Transverse colon (tissue), 4 donors: ENCODE results near the gene QSOX2. TPM values are rescaled to one million over a fixed set of nuclear protein-coding genes. Genes with fewer than 3 reads are reported as not detected.

Source experiments
- DNase-seq: peaks from one replicate; pipeline ENCODE4 v3.0.0-alpha.2; 2019
- H3K27ac ChIP-seq, 4 donors: fragments of 200-600 bp; sonication (generic); 2 replicates each; pipeline ENCODE4 v1.5.1; 2016 to 2018; ENCODE audit warnings: inconsistent platforms in 4 of 4
- H3K27me3 ChIP-seq: fragments of 200-600 bp; sonication (generic); 2 replicates; pipeline ENCODE4 v1.5.1; 2017; ENCODE audit warnings: inconsistent platforms
- H3K36me3 ChIP-seq, 4 donors: fragments of 200-600 bp; sonication (generic); 2 replicates each; pipeline ENCODE4 v1.5.1; 2017 to 2019; ENCODE audit warnings: inconsistent platforms in 4 of 4
- H3K4me1 ChIP-seq, 4 donors: fragments of 200-600 bp; sonication (generic); 2 replicates each; pipeline ENCODE4 v1.5.1; 2017 to 2020; ENCODE audit warnings: inconsistent platforms in 4 of 4
- H3K4me3 ChIP-seq, 4 donors: fragments of 200-600 bp; sonication (generic); 1 replicate in 1 of 4; 2 replicates in 3 of 4; pipeline versions ENCODE4 v1.5.1 to v1.6.1; 2017 to 2019; ENCODE audit warnings: inconsistent platforms in 4 of 4
- H3K9me3 ChIP-seq, 2 donors: fragments of 200-600 bp; sonication (generic); 2 replicates each; pipeline ENCODE4 v1.5.1; 2017 to 2019; ENCODE audit warnings: inconsistent platforms in 2 of 2
- EP300 ChIP-seq: sonication (generic); formaldehyde crosslinking; IDR thresholded peaks from one replicate; pipeline ENCODE4 v1.6.1; 2017; ENCODE audit warnings: antibody characterized with exemption, low read depth
- POLR2A ChIP-seq: fragments of 450-650 bp; IDR thresholded peaks from one replicate; pipeline ENCODE4 v1.6.1; 2016; ENCODE audit warnings: antibody characterized with exemption, mild to moderate bottlenecking, moderate library complexity
- POLR2AphosphoS5 ChIP-seq, 3 donors: sonication (generic); formaldehyde crosslinking; IDR thresholded peaks; one replicate each; pipeline ENCODE4 v1.6.1; 2016; ENCODE audit warnings: antibody characterized with exemption in 3 of 3
- WGBS, 2 donors: methylation state at CpG; one replicate each; pipeline ENCODE4 v1.1.5; 2018; ENCODE audit warnings: low coverage in 1 of 2; 5-methylcytosine and 5-hydroxymethylcytosine counted together
- in situ Hi-C, 4 donors: fragments of 200-750 bp; cut with MboI; loops; one replicate each; pipeline versions ENCODE4 v1.15.0 to v1.15.1; 2017; ENCODE audit warnings: low sequenced_read_pairs in 3 of 4, low pct_ligation_motif_present in 1 of 4, low pct_unique_long_range_greater_than_20kb in 1 of 4
- intact Hi-C: fragments of 100-400 bp; cut with DNase I; formaldehyde crosslinking; loops from one replicate; pipeline ENCODE4 v1.15.1; 2023; ENCODE audit warnings: low total_unique reads
- total RNA-seq, 4 donors: library from RNA; depleted of rRNA; stranded (reverse); fragments of >200 nt; gene quantifications; one replicate each; pipeline ENCODE4 v1.1.0, GENCODE V29; 2016
- TF ChIP-seq, protein P1 (sequence below), 5 experiments: fragments of 200-600 bp in 3 of 5; fragments of 450-650 bp in 2 of 5; sonication (generic) in 3 of 5; IDR thresholded peaks; 1 replicate in 2 of 5; 2 replicates in 3 of 5; pipeline ENCODE4 v1.5.1; 2016 to 2017; ENCODE audit warnings: antibody characterized with exemption in 5 of 5, inconsistent platforms in 3 of 5, mild to moderate bottlenecking in 2 of 5, moderate library complexity in 1 of 5

The QSOX2 gene
- total RNA-seq, 4 donors from 2014 or later: 3.7 to 18.1 (median 4.8) TPM

DNA sequence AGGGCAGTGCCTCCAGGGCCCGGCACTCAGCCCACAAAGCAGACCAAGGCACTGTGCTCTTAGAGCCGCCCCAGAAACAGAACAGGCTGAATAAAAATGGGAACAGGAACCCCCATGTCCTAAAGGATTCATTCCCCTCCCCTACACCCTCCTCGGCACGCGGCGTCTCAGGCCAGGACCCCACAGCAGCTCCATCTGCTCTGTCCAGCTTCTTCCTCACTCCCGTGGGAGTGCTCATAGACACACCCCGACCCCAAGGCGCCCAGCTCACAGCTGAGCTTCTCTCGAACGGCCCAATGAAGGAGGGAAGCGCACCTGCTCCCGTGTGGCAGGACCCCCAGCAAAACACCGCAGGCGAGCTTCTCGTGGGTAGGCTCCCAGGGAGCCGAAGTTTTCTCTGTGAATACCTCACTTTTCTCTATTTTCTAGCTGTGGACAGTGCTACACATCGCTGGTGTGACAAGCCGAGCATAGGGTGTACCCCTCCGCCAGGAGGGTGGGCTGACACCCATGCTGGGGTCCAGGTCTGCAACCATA, 15.4 kb upstream of the QSOX2 start:
- in situ Hi-C loops: no loop called here
- H3K36me3 ChIP-seq: no peaks in the 10 kb centered on the region
- intact Hi-C loops: no loop called here
- peaks cover 12% of the 10 kb centered on the region for H3K27me3 ChIP-seq
- 76% methylated on average over 20 of the region's 20 CpGs; no CpG with 5 or more reads in 1 of the 2 donors for WGBS, 2 donors
- no peak overlapping the region for H3K27ac ChIP-seq
- DNase-seq: no peak
- TF ChIP-seq EP300 (no peak), POLR2A (no peak), POLR2AphosphoS5 (IDR thresholded peaks at IDR 0.05) (no peak)
- TF ChIP-seq, protein P1, sequence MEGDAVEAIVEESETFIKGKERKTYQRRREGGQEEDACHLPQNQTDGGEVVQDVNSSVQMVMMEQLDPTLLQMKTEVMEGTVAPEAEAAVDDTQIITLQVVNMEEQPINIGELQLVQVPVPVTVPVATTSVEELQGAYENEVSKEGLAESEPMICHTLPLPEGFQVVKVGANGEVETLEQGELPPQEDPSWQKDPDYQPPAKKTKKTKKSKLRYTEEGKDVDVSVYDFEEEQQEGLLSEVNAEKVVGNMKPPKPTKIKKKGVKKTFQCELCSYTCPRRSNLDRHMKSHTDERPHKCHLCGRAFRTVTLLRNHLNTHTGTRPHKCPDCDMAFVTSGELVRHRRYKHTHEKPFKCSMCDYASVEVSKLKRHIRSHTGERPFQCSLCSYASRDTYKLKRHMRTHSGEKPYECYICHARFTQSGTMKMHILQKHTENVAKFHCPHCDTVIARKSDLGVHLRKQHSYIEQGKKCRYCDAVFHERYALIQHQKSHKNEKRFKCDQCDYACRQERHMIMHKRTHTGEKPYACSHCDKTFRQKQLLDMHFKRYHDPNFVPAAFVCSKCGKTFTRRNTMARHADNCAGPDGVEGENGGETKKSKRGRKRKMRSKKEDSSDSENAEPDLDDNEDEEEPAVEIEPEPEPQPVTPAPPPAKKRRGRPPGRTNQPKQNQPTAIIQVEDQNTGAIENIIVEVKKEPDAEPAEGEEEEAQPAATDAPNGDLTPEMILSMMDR (IDR thresholded peaks at IDR 0.05): no peak
- no peaks in the 10 kb centered on the region for H3K9me3 ChIP-seq
- no peaks in the 10 kb centered on the region for H3K4me1 ChIP-seq
- no peak overlapping the region for H3K4me3 ChIP-seq

DNA sequence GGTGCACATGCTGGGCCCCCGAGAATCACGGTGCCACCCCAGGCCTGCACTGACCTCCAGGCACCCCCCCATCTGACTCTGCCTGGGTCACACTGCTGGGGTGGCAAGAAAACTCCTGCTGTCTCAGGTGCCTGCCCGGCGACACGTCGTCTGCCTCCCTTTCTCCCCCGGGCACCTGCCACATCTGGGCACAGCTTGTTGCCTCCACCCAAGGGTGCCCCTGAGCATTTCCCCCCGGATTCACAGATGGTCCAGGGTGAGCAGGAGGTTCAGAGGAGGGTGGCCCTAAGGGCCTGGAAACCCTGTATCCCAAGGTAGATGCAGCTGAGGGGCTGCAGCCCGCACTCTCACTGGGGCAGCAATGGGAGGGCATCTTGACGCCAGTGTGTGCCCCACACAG, 14.9 kb upstream of the QSOX2 start:
- Histone ChIP-seq H3K27me3 (peaks cover 17% of the 10 kb centered on the region), H3K4me1 (no peaks in the 10 kb centered on the region), H3K27ac (no peak overlapping the region), H3K9me3 (no peaks in the 10 kb centered on the region), H3K4me3 (no peak overlapping the region), H3K36me3 (no peaks in the 10 kb centered on the region)
- TF ChIP-seq POLR2AphosphoS5 (IDR thresholded peaks at IDR 0.05) (no peak), EP300 (no peak), POLR2A (no peak)
- TF ChIP-seq, protein P1 (IDR thresholded peaks at IDR 0.05): no peak
- intact Hi-C loops (no loop called here), in situ Hi-C loops (no loop called here)
- 81% methylated on average over 10 of the region's 10 CpGs; no CpG with 5 or more reads in 1 of the 2 donors for WGBS, 2 donors
- no peak for DNase-seq

DNA sequence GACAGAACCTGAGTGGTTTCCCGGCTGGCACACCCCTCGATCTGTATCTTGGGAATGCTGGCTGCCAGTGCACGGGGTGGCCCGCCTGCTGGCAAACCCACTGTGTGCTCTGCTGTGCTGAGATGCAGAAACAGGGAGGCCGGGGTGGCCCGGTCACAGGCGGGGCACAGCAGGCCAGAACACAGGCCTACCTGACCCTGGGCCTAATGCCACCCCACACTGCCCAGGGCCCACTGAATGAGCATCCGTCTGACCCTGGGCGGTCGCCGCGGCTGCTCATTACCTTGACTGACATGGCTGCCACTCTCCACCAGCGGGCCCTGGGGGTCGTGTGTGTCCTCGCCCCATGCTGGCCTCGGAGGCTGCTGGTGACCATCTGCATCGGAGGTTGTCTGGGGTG, 14.2 kb upstream of the QSOX2 start:
- DNase-seq: no peak
- no peak overlapping the region for H3K4me3 ChIP-seq
- H3K27ac ChIP-seq: no peak overlapping the region
- intact Hi-C loops (no loop called here), in situ Hi-C loops (no loop called here)
- H3K36me3 ChIP-seq: no peaks in the 10 kb centered on the region
- H3K9me3 ChIP-seq: no peaks in the 10 kb centered on the region
- 92% methylated on average over 6 of the region's 17 CpGs; no CpG with 5 or more reads in 1 of the 2 donors for WGBS, 2 donors
- no peaks in the 10 kb centered on the region for H3K4me1 ChIP-seq
- peaks cover 21% of the 10 kb centered on the region for H3K27me3 ChIP-seq
- TF ChIP-seq POLR2A: no peak
- no peak for TF ChIP-seq EP300
- TF ChIP-seq, protein P1 (IDR thresholded peaks at IDR 0.05): no peak
- no peak for TF ChIP-seq POLR2AphosphoS5 (IDR thresholded peaks at IDR 0.05)

DNA sequence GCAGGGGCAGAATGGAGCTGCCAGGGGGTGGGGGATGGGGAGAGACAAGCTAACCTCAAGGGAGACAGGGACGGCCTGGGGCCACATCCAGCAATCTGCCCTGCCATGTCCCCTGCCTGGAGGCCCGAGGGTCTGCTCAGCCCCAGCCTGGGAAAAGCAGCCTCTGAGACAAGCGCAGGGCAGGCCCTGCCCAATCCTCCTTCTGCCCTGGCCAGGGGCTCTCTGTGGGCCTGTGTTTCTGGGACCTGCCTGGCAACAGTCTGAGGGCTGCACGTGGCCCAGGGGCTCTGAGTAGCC, 13.9 kb upstream of the QSOX2 start:
- intact Hi-C loops: no loop called here
- Histone ChIP-seq H3K9me3 (no peaks in the 10 kb centered on the region), H3K4me3 (no peak overlapping the region), H3K36me3 (no peaks in the 10 kb centered on the region), H3K27ac (no peak overlapping the region), H3K27me3 (peaks cover 22% of the 10 kb centered on the region), H3K4me1 (no peaks in the 10 kb centered on the region)
- WGBS, 2 donors: 78% methylated on average over 4 of the region's 4 CpGs; no CpG with 5 or more reads in 1 of the 2 donors
- in situ Hi-C loops: no loop called here
- TF ChIP-seq POLR2AphosphoS5 (IDR thresholded peaks at IDR 0.05) (no peak), EP300 (no peak), POLR2A (no peak)
- TF ChIP-seq, protein P1 (IDR thresholded peaks at IDR 0.05): no peak
- DNase-seq: no peak
